Trophoblast cell (in vitro differentiated cells and primary cell): Measurements from ENCODE around the gene TTC28.
A peak's percentile ranks its signal among the peaks of the same experiment; 100 is the strongest.

Experiments used
- DNase-seq, 2 donors: peaks; one replicate each; pipeline ENCODE4 v3.0.0-alpha.2; 2016
- H2AFZ ChIP-seq: 2 replicates; pipeline ENCODE4 v1.6.1; 2013; ENCODE audit warnings: low read length, moderate library complexity, mild to moderate bottlenecking; ENCODE audit not compliant: insufficient read depth, poor library complexity
- H2AK5ac ChIP-seq: 2 replicates; pipeline ENCODE4 v1.6.1; 2013; ENCODE audit warnings: mild to moderate bottlenecking, low read length
- H2BK120ac ChIP-seq: 2 replicates; pipeline ENCODE4 v1.6.1; 2013; ENCODE audit warnings: low read length, mild to moderate bottlenecking, moderate library complexity; ENCODE audit not compliant: insufficient read depth, poor library complexity
- H2BK12ac ChIP-seq: 2 replicates; pipeline ENCODE4 v1.6.1; 2013; ENCODE audit warnings: mild to moderate bottlenecking, low read length, moderate library complexity
- H2BK5ac ChIP-seq: 2 replicates; pipeline ENCODE4 v1.6.1; 2013; ENCODE audit warnings: low read length, low read depth, moderate library complexity, mild to moderate bottlenecking; ENCODE audit not compliant: poor library complexity
- H3K14ac ChIP-seq: 2 replicates; pipeline ENCODE4 v1.6.1; 2013; ENCODE audit warnings: mild to moderate bottlenecking, low read length
- H3K18ac ChIP-seq: 2 replicates; pipeline ENCODE4 v1.6.1; 2013; ENCODE audit warnings: mild to moderate bottlenecking, low read length
- H3K23ac ChIP-seq: 2 replicates; pipeline ENCODE4 v1.6.1; 2013; ENCODE audit warnings: low read length
- H3K27ac ChIP-seq: 2 replicates; pipeline ENCODE4 v1.5.1; 2013; ENCODE audit warnings: low read depth, mild to moderate bottlenecking, inconsistent platforms, low read length, moderate library complexity
- H3K27me3 ChIP-seq: 2 replicates; pipeline ENCODE4 v1.6.1; 2013; ENCODE audit warnings: inconsistent platforms, mild to moderate bottlenecking, low read length, moderate library complexity; ENCODE audit not compliant: insufficient read depth
- H3K36me3 ChIP-seq, 2 experiments: 1 replicate in 1 of 2; 2 replicates in 1 of 2; pipeline ENCODE4 v1.6.1; 2013; ENCODE audit warnings: low read length in 2 of 2, mild to moderate bottlenecking in 2 of 2, moderate library complexity in 1 of 2; ENCODE audit not compliant: insufficient read depth in 2 of 2, control insufficient read depth in 1 of 2
- H3K4ac ChIP-seq: 2 replicates; pipeline ENCODE4 v1.6.1; 2013; ENCODE audit warnings: low read depth, mild to moderate bottlenecking, low read length, moderate library complexity
- H3K4me1 ChIP-seq, 2 experiments: 1 replicate in 1 of 2; 2 replicates in 1 of 2; pipeline ENCODE4 v1.6.1; 2013; ENCODE audit warnings: low read length in 2 of 2, mild to moderate bottlenecking in 2 of 2, moderate library complexity in 1 of 2; ENCODE audit not compliant: insufficient read depth in 2 of 2, control insufficient read depth in 1 of 2
- H3K4me2 ChIP-seq: 2 replicates; pipeline ENCODE4 v1.6.1; 2013; ENCODE audit warnings: inconsistent platforms, mild to moderate bottlenecking, low read length, moderate library complexity
- H3K4me3 ChIP-seq: 2 replicates; pipeline ENCODE4 v1.5.1; 2013; ENCODE audit warnings: mild to moderate bottlenecking, low read depth, low read length, inconsistent platforms
- H3K79me1 ChIP-seq: one replicate; pipeline ENCODE4 v1.6.1; 2013; ENCODE audit warnings: low read length
- H3K79me2 ChIP-seq: 2 replicates; pipeline ENCODE4 v1.6.1; 2013; ENCODE audit warnings: low read length, mild to moderate bottlenecking; ENCODE audit not compliant: control insufficient read depth, insufficient read depth, poor library complexity
- H3K9ac ChIP-seq: 2 replicates; pipeline ENCODE4 v1.6.1; 2013; ENCODE audit warnings: mild to moderate bottlenecking, low read length
- H3K9me3 ChIP-seq: 2 replicates; pipeline ENCODE4 v1.6.1; 2013; ENCODE audit warnings: low read depth, mild to moderate bottlenecking, control low read depth, inconsistent platforms, low read length; ENCODE audit not compliant: insufficient read depth
- H4K12ac ChIP-seq: 2 replicates; pipeline ENCODE4 v1.6.1; 2013; ENCODE audit warnings: low read depth, mild to moderate bottlenecking, low read length, moderate library complexity
- H4K8ac ChIP-seq: 2 replicates; pipeline ENCODE4 v1.6.1; 2013; ENCODE audit warnings: low read depth, mild to moderate bottlenecking, low read length, moderate library complexity
- H4K91ac ChIP-seq: one replicate; pipeline ENCODE4 v1.6.1; 2013; ENCODE audit warnings: low read depth, mild to moderate bottlenecking, low read length, moderate library complexity
- WGBS: extraction: QIAGEN DNeasy Blood & Tissue Kit; methylation state at CpG from one replicate; pipeline ENCODE4 v1.1.7; 2013; ENCODE audit warnings: missing lambda C conversion rate; ENCODE audit not compliant: insufficient read length, insufficient coverage; ENCODE audit errors: extremely low coverage; 5-methylcytosine and 5-hydroxymethylcytosine counted together

TTC28 gene

DNA sequence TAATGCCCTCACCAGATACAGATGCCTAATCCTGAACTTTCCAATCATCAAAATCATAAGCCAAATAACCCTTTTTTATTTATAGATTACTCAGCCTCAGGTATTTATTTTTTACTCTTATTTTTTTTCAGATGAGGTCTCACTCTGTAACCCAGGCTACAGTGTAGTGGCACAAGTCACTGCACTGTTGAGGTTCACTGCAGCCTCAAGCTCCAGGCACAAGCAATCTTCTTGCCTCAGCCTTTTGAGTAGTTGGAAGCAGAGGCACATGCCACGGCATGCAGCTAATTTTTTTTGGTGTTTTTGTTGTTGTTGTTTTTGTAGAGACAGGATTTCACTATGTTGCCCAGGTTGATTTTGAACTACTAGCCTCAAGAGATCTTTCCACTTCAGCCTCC is 49.5 kb downstream of the TTC28 start:
- no peak overlapping the region for H3K23ac ChIP-seq
- no peaks in the 10 kb centered on the region for H3K79me1 ChIP-seq
- H3K4me1 ChIP-seq: no peaks in the 10 kb centered on the region
- no peaks in the 10 kb centered on the region for H3K9me3 ChIP-seq
- H3K18ac ChIP-seq: no peak overlapping the region
- H3K79me2 ChIP-seq: no peaks in the 10 kb centered on the region
- no peak overlapping the region for H3K4ac ChIP-seq
- no peak overlapping the region for H4K91ac ChIP-seq
- H4K12ac ChIP-seq: no peak overlapping the region
- H2AK5ac ChIP-seq: no peak overlapping the region
- H3K27me3 ChIP-seq: no peaks in the 10 kb centered on the region
- DNase-seq: no peak
- no peak overlapping the region for H2BK120ac ChIP-seq
- H4K8ac ChIP-seq: no peak overlapping the region
- H2BK5ac ChIP-seq: no peak overlapping the region
- no peaks in the 10 kb centered on the region for H3K36me3 ChIP-seq
- no peak overlapping the region for H2BK12ac ChIP-seq
- H3K27ac ChIP-seq: no peak overlapping the region
- H3K14ac ChIP-seq: no peak overlapping the region
- no peak overlapping the region for H2AFZ ChIP-seq
- no CpG with 5 or more reads among the region's 1 CpG for WGBS
- H3K9ac ChIP-seq: no peak overlapping the region
- H3K4me3 ChIP-seq: no peak overlapping the region
- no peak overlapping the region for H3K4me2 ChIP-seq

DNA sequence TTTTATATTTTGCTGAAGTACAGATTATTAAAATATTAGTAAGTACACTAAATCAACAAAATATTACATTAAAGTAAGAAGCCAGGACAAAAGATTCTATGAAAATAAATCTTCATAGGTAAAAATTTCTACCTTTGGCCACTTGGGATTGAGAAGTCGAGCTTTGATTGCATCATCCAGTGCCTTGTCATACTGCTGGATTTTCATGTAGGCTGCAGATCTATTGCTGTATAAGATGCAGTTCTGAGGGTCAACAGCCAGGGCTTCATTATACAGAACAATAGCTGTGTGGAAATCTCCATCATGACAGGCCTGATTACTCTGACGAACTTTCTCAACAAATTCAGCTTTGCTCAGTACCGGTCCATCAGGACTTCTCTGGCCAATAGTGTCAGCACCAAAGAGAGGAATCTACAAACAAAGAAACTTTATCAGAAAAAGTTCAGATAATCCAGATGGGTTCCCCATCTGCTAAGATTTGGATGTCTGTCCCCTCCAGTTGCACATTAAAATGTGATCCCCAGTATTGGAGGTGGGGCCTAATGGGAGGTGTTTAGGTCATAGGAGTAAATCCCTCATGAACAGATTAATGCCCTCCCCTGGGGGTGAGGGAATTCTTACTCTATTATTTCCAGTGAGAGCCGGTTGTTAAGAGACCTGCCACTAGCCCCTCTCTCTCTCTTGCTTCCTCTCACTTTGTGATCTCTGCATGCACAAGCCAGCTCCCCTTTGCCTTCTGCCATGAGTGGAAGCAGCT is 50.0 kb downstream of the TTC28 start:
- no peak overlapping the region for H3K27ac ChIP-seq
- H4K8ac ChIP-seq: no peak overlapping the region
- DNase-seq: peak; percentile 4 to 12
- H3K4ac ChIP-seq: no peak overlapping the region
- H2AFZ ChIP-seq: no peak overlapping the region
- H4K91ac ChIP-seq: no peak overlapping the region
- no peaks in the 10 kb centered on the region for H3K79me1 ChIP-seq
- H3K9ac ChIP-seq: no peak overlapping the region
- no peak overlapping the region for H4K12ac ChIP-seq
- no peaks in the 10 kb centered on the region for H3K79me2 ChIP-seq
- no peaks in the 10 kb centered on the region for H3K27me3 ChIP-seq
- no peak overlapping the region for H3K4me2 ChIP-seq
- no CpG with 5 or more reads among the region's 4 CpGs for WGBS
- H3K9me3 ChIP-seq: no peaks in the 10 kb centered on the region
- H3K4me3 ChIP-seq: no peak overlapping the region
- no peaks in the 10 kb centered on the region for H3K36me3 ChIP-seq
- no peak overlapping the region for H3K14ac ChIP-seq
- no peak overlapping the region for H2BK120ac ChIP-seq
- H3K18ac ChIP-seq: no peak overlapping the region
- H2AK5ac ChIP-seq: no peak overlapping the region
- no peaks in the 10 kb centered on the region for H3K4me1 ChIP-seq
- H2BK5ac ChIP-seq: no peak overlapping the region
- H2BK12ac ChIP-seq: no peak overlapping the region
- no peak overlapping the region for H3K23ac ChIP-seq

- H3K14ac ChIP-seq: no peak overlapping the region
- WGBS: no CpG with 5 or more reads among the region's 1 CpG
These were observed 50.9 kb downstream of the TTC28 start for GRCh38 chr22:28628766-28629165.

GRCh38 chr22:28627791-28628190 is 51.8 kb downstream of the TTC28 start:
- H3K79me1 ChIP-seq: no peaks in the 10 kb centered on the region
- no peak overlapping the region for H3K4ac ChIP-seq
- peak in 1 of 2 donors; percentile 6 for DNase-seq
- H2AK5ac ChIP-seq: no peak overlapping the region
- no peak overlapping the region for H4K91ac ChIP-seq
- no peak overlapping the region for H3K23ac ChIP-seq
- no peak overlapping the region for H3K14ac ChIP-seq
- no peak overlapping the region for H2BK120ac ChIP-seq
- H3K9ac ChIP-seq: no peak overlapping the region
- H3K18ac ChIP-seq: no peak overlapping the region
- H3K4me1 ChIP-seq: no peaks in the 10 kb centered on the region
- H3K4me3 ChIP-seq: no peak overlapping the region
- H2AFZ ChIP-seq: no peak overlapping the region
- H4K12ac ChIP-seq: no peak overlapping the region
- no peaks in the 10 kb centered on the region for H3K79me2 ChIP-seq
- H3K27me3 ChIP-seq: no peaks in the 10 kb centered on the region
- no peak overlapping the region for H3K27ac ChIP-seq
- no peaks in the 10 kb centered on the region for H3K9me3 ChIP-seq
- no peak overlapping the region for H3K4me2 ChIP-seq
- H2BK5ac ChIP-seq: no peak overlapping the region
- no peaks in the 10 kb centered on the region for H3K36me3 ChIP-seq
- H4K8ac ChIP-seq: no peak overlapping the region
- H2BK12ac ChIP-seq: no peak overlapping the region

More at GRCh38 chr22:28628766-28629165, 50.9 kb downstream of the TTC28 start:
- Histone ChIP-seq H3K4ac (no peak overlapping the region), H3K36me3 (no peaks in the 10 kb centered on the region), H4K12ac (no peak overlapping the region), H3K4me1 (no peaks in the 10 kb centered on the region), H2BK5ac (no peak overlapping the region), H3K79me2 (no peaks in the 10 kb centered on the region), H3K27ac (no peak overlapping the region), H3K79me1 (no peaks in the 10 kb centered on the region), H2AK5ac (no peak overlapping the region), H3K27me3 (no peaks in the 10 kb centered on the region), H3K23ac (no peak overlapping the region), H4K91ac (no peak overlapping the region), H3K4me2 (no peak overlapping the region), H2AFZ (no peak overlapping the region), H3K18ac (no peak overlapping the region), H3K9me3 (no peaks in the 10 kb centered on the region), H4K8ac (no peak overlapping the region), H3K4me3 (no peak overlapping the region), H2BK12ac (no peak overlapping the region), H2BK120ac (no peak overlapping the region), H3K9ac (no peak overlapping the region)
- DNase-seq: no peak
